ENCODE measurements around the gene DDAH2.

Gene DDAH2

GRCh38 chr6:31760790-31761189, 31.7 kb upstream of the DDAH2 start:
- no peak for DNase-seq (ENCODE audit: extremely low read depth, low read depth)
- no peak for TF ChIP-seq CTCF (IDR thresholded peaks at IDR 0.05; ENCODE audit: low read depth, low read length)

GRCh38 chr6:31758281-31758680, 29.2 kb upstream of the DDAH2 start:
- DNase-seq (ENCODE audit: extremely low read depth, low read depth), result no peak
- no peak for TF ChIP-seq CTCF (IDR thresholded peaks at IDR 0.05; ENCODE audit: low read depth, low read length)

- no peak for DNase-seq (ENCODE audit: extremely low read depth, low read depth)
- no peak for TF ChIP-seq CTCF (IDR thresholded peaks at IDR 0.05; ENCODE audit: low read depth, low read length)
These were observed 23.7 kb upstream of the DDAH2 start for GRCh38 chr6:31752739-31753319.

GRCh38 chr6:31750411-31751022, 21.4 kb upstream of the DDAH2 start:
- no peak for TF ChIP-seq CTCF (IDR thresholded peaks at IDR 0.05; ENCODE audit: low read depth, low read length)

GRCh38 chr6:31749301-31750036, 20.4 kb upstream of the DDAH2 start:
- TF ChIP-seq CTCF (IDR thresholded peaks at IDR 0.05; ENCODE audit: low read depth, low read length), result no peak
- no peak for DNase-seq (ENCODE audit: extremely low read depth, low read depth)

More at GRCh38 chr6:31750411-31751022, 21.4 kb upstream of the DDAH2 start:
- no peak for DNase-seq (ENCODE audit: extremely low read depth, low read depth)

- no peak for DNase-seq (ENCODE audit: extremely low read depth, low read depth)
- no peak for TF ChIP-seq CTCF (IDR thresholded peaks at IDR 0.05; ENCODE audit: low read depth, low read length)
These were observed 15.3 kb upstream of the DDAH2 start for GRCh38 chr6:31744422-31744821.

GRCh38 chr6:31742894-31743293, 13.8 kb upstream of the DDAH2 start:
- no peak for DNase-seq (ENCODE audit: extremely low read depth, low read depth)

More at GRCh38 chr6:31742894-31743293, 13.8 kb upstream of the DDAH2 start:
- TF ChIP-seq CTCF (IDR thresholded peaks at IDR 0.05; ENCODE audit: low read depth, low read length), result no peak

Data from AG09319 (cell line).